ENCODE measurements around the gene NDC80.

- TF ChIP-seq REST (tag by site-specific recombination; IDR thresholded peaks at IDR 0.05) (no peak), CTCF (tag by site-specific recombination; IDR thresholded peaks at IDR 0.05) (no peak), ZNF549 (tag by site-specific recombination; IDR thresholded peaks at IDR 0.05) (no peak), ZNF37A (tag by site-specific recombination; IDR thresholded peaks at IDR 0.05) (no peak), ZNF704 (tag by site-specific recombination; IDR thresholded peaks at IDR 0.05) (no peak), ZNF335 (tag by site-specific recombination; conservative IDR thresholded peaks at IDR 0.05) (no peak), PRDM10 (tag by site-specific recombination; IDR thresholded peaks at IDR 0.05) (no peak), ZNF677 (tag by site-specific recombination; IDR thresholded peaks at IDR 0.05) (no peak), ZNF248 (tag by site-specific recombination; IDR thresholded peaks at IDR 0.05) (no peak)
Measured at GRCh38 chr18:2568605-2569004, 2.8 kb upstream of the NDC80 start.
